ENCODE data around the gene TTC4.

- TF ChIP-seq CTCF (IDR thresholded peaks at IDR 0.05), result no peak
- no peak for TF ChIP-seq EP300 (IDR thresholded peaks at IDR 0.05)
These were observed 29.5 kb upstream of the TTC4 start for GRCh38 chr1:54686155-54686554.

Data from tibial nerve (tissue), 4 donors.